T1000 (cell line): ENCODE results near the gene HTR6.
"Not testable (repeated sequence)": the region's sequence is repeated elsewhere in the genome, so short reads cannot be mapped to it uniquely, and the experiment has no call there.

Source experiments
- DNase-seq: peaks from one replicate; lab custom pipeline; 2025; ENCODE audit warnings: mixed read lengths; lab: John Stamatoyannopoulos, UW

Gene HTR6

GRCh38 chr1:19639228-19639627 is 25.4 kb upstream of the HTR6 start:
- DNase-seq, result not testable (repeated sequence)

GRCh38 chr1:19639999-19640362 is 24.7 kb upstream of the HTR6 start:
- DNase-seq, result no peak

GRCh38 chr1:19640363-19641316 is 24.0 kb upstream of the HTR6 start:
- no peak for DNase-seq

GRCh38 chr1:19643121-19643520 is 21.6 kb upstream of the HTR6 start:
- no peak for DNase-seq

GRCh38 chr1:19643602-19644394 is 20.9 kb upstream of the HTR6 start, which contains the start of gene NBL1:
Gene NBL1 (plus strand): TSS chr1:19644311. CDS start chr1:19655031, 10,720 bp downstream.
- DNase-seq, result peak; percentile 35

GRCh38 chr1:19644395-19644680 is 20.3 kb upstream of the HTR6 start:
- DNase-seq, result no peak

- DNase-seq, result no peak
Measured at GRCh38 chr1:19644681-19645410, 19.8 kb upstream of the HTR6 start.

- no peak for DNase-seq
Measured at GRCh38 chr1:19645411-19646251, 19.0 kb upstream of the HTR6 start.

GRCh38 chr1:19646377-19647319 is 18.0 kb upstream of the HTR6 start:
- DNase-seq, result no peak

GRCh38 chr1:19647643-19648042 is 17.0 kb upstream of the HTR6 start:
- no peak for DNase-seq

- no peak for DNase-seq
Measured at GRCh38 chr1:19648239-19648638, 16.4 kb upstream of the HTR6 start.

GRCh38 chr1:19648689-19649088 is 16.0 kb upstream of the HTR6 start:
- no peak for DNase-seq

GRCh38 chr1:19650416-19651140 is 14.1 kb upstream of the HTR6 start:
- no peak for DNase-seq

GRCh38 chr1:19651141-19651737 is 13.4 kb upstream of the HTR6 start:
- peak; percentile 17 for DNase-seq

GRCh38 chr1:19654386-19654785 is 10.3 kb upstream of the HTR6 start:
- DNase-seq, result no peak

GRCh38 chr1:19654886-19655717 is 9.6 kb upstream of the HTR6 start:
- DNase-seq, result no peak

GRCh38 chr1:19655718-19656080 is 9.0 kb upstream of the HTR6 start:
- no peak for DNase-seq

GRCh38 chr1:19656134-19656779 is 8.4 kb upstream of the HTR6 start:
- DNase-seq, result no peak
